Esophagus squamous epithelium (tissue), 5 donors: ENCODE results near the gene USP49. TPM values are rescaled to one million over a fixed set of nuclear protein-coding genes. Genes with fewer than 3 reads are reported as not detected.

Experiments used
- DNase-seq: peaks from one replicate; lab custom pipeline; 2025; lab: John Stamatoyannopoulos, UW
- H3K27ac ChIP-seq, 4 donors: fragments of 200-600 bp; sonication (generic); one replicate each; pipeline ENCODE4 v1.5.1; 2016 to 2019; ENCODE audit warnings: mild to moderate bottlenecking in 1 of 4
- H3K27me3 ChIP-seq, 4 donors: fragments of 200-600 bp; sonication (generic); 1 replicate in 3 of 4; 2 replicates in 1 of 4; pipeline versions ENCODE4 v1.5.1 to v1.6.0; 2017 to 2021; ENCODE audit warnings: antibody characterized with exemption in 1 of 4
- H3K36me3 ChIP-seq, 3 donors: fragments of 200-600 bp; sonication (generic); one replicate each; pipeline ENCODE4 v1.5.1; 2016 to 2019
- H3K4me1 ChIP-seq, 3 donors: fragments of 200-600 bp; sonication (generic); one replicate each; pipeline ENCODE4 v1.5.1; 2017 to 2019
- H3K4me3 ChIP-seq, 4 donors: fragments of 200-600 bp; sonication (generic); 1 replicate in 3 of 4; 2 replicates in 1 of 4; pipeline ENCODE4 v1.5.1; 2016 to 2019; ENCODE audit warnings: mild to moderate bottlenecking in 2 of 4, moderate library complexity in 1 of 4
- H3K9me3 ChIP-seq, 3 donors: fragments of 200-600 bp; sonication (generic); one replicate each; pipeline ENCODE4 v1.5.1; 2016 to 2019
- POLR2A ChIP-seq, 4 donors: fragments of 450-650 bp; IDR thresholded peaks; one replicate each; pipeline ENCODE4 v1.6.1; 2017; ENCODE audit warnings: antibody characterized with exemption in 4 of 4, mild to moderate bottlenecking in 4 of 4, moderate library complexity in 3 of 4
- WGBS, 2 donors: methylation state at CpG; one replicate each; pipeline ENCODE4 v1.1.5; 2018; 5-methylcytosine and 5-hydroxymethylcytosine counted together
- intact Hi-C: fragments of 100-400 bp; cut with DNase I; formaldehyde crosslinking; loops from one replicate; pipeline ENCODE4 v1.15.0; 2022
- total RNA-seq, 4 donors: library from RNA; depleted of rRNA; stranded (reverse); fragments of >200 nt; gene quantifications; one replicate each; pipeline ENCODE4 v1.1.0, GENCODE V29; 2016
- TF ChIP-seq, protein P1 (sequence below), 6 experiments: fragments of 450-650 bp in 4 of 6; fragments of 200-600 bp in 2 of 6; sonication (generic) in 2 of 6; IDR thresholded peaks; one replicate each; pipeline ENCODE4 v1.5.1; 2016 to 2019; ENCODE audit warnings: antibody characterized with exemption in 6 of 6, mild to moderate bottlenecking in 4 of 6, moderate library complexity in 4 of 6
- donor health status: DM: yes; HTN: yes; CAD: no.

The USP49 gene
- total RNA-seq, 4 donors from 2014 or later, result 1.4 to 2.7 (median 1.8) TPM

DNA sequence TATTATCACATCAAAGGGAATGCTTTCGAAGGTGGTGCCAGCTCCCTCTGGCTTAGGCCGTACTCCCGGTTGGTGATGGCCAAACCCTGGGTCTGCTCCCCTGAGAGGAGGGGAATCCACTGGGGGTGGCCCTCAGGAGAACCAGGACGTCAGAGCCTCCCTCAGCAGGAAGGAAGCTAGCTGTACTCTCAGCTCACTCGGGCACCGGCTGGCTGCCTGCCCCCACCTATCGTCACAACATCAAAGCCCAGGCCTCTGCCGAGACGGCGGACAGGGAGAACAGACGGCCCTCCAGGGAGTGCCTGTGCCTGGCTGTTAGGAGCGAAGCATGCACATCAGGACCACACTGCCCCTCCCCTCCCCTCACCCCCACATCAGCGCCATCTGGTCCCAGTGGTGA lies 138.8 kb downstream of the USP49 start:
- H3K36me3 ChIP-seq, result no peaks in the 10 kb centered on the region
- H3K27ac ChIP-seq, result no peak overlapping the region
- no peak overlapping the region for H3K4me3 ChIP-seq
- H3K9me3 ChIP-seq, result no peaks in the 10 kb centered on the region
- no peaks in the 10 kb centered on the region for H3K27me3 ChIP-seq
- intact Hi-C loops, result no loop called here
- DNase-seq, result no peak
- 69 to 74% methylated on average over 3 to 10 of the region's 13 CpGs for WGBS, 2 donors
- TF ChIP-seq, protein P1, sequence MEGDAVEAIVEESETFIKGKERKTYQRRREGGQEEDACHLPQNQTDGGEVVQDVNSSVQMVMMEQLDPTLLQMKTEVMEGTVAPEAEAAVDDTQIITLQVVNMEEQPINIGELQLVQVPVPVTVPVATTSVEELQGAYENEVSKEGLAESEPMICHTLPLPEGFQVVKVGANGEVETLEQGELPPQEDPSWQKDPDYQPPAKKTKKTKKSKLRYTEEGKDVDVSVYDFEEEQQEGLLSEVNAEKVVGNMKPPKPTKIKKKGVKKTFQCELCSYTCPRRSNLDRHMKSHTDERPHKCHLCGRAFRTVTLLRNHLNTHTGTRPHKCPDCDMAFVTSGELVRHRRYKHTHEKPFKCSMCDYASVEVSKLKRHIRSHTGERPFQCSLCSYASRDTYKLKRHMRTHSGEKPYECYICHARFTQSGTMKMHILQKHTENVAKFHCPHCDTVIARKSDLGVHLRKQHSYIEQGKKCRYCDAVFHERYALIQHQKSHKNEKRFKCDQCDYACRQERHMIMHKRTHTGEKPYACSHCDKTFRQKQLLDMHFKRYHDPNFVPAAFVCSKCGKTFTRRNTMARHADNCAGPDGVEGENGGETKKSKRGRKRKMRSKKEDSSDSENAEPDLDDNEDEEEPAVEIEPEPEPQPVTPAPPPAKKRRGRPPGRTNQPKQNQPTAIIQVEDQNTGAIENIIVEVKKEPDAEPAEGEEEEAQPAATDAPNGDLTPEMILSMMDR (IDR thresholded peaks at IDR 0.05), result no peak
- TF ChIP-seq POLR2A (IDR thresholded peaks at IDR 0.05), result no peak
- no peaks in the 10 kb centered on the region for H3K4me1 ChIP-seq

DNA sequence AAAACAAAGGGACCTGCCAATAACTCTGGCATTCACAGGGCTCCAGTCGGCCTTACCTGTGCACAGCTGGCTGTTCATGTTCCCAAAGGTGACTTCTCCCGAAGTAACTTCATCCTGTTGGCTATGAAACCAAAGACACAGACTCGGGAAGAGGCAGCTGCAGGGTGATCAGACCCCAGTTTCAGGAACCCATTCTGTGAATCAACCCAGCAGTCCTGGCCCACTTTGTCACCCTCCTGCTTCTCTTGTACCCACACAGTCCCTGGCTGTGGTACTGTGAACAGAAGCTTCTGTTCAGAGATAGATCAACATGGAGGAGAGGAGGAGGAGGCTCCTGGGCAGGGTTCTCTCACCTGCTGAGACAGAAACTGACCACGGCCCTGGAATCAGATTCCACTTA lies 139.3 kb downstream of the USP49 start:
- intact Hi-C loops, result no loop called here
- H3K27ac ChIP-seq, result no peak overlapping the region
- H3K27me3 ChIP-seq, result no peaks in the 10 kb centered on the region
- 55 to 89% methylated on average over 2 to 4 of the region's 4 CpGs for WGBS, 2 donors
- H3K4me1 ChIP-seq, result no peaks in the 10 kb centered on the region
- no peaks in the 10 kb centered on the region for H3K36me3 ChIP-seq
- H3K9me3 ChIP-seq, result no peaks in the 10 kb centered on the region
- TF ChIP-seq POLR2A (IDR thresholded peaks at IDR 0.05), result no peak
- TF ChIP-seq, protein P1 (IDR thresholded peaks at IDR 0.05), result no peak
- H3K4me3 ChIP-seq, result no peak overlapping the region
- no peak for DNase-seq

DNA sequence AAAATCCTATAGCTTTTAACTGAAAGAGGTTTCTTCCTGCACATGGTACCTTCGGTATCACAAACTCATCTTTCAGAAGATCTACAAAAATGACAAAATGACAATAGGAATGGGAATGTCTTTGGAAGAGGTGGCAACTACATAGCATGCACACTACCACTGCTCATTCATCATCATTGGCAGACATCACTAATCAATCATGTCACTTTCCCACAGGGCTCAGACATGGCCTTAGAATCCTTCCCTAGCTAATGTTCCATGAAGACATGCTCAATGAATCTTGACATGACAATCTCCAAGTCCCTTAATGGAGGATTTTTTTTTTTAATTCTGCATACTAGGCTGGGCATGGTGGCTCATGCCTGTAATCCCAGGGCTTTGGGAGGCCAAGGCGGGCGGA lies 144.8 kb downstream of the USP49 start:
- H3K27ac ChIP-seq, result no peak overlapping the region
- 89% methylated on average over 1 of the region's 3 CpGs for WGBS, 2 donors
- no peak overlapping the region for H3K4me3 ChIP-seq
- H3K9me3 ChIP-seq, result no peaks in the 10 kb centered on the region
- no peaks in the 10 kb centered on the region for H3K4me1 ChIP-seq
- no peaks in the 10 kb centered on the region for H3K36me3 ChIP-seq
- TF ChIP-seq, protein P1 (IDR thresholded peaks at IDR 0.05), result no peak
- no peak for TF ChIP-seq POLR2A (IDR thresholded peaks at IDR 0.05)
- H3K27me3 ChIP-seq, result no peaks in the 10 kb centered on the region
- intact Hi-C loops, result no loop called here
- DNase-seq, result no peak

DNA sequence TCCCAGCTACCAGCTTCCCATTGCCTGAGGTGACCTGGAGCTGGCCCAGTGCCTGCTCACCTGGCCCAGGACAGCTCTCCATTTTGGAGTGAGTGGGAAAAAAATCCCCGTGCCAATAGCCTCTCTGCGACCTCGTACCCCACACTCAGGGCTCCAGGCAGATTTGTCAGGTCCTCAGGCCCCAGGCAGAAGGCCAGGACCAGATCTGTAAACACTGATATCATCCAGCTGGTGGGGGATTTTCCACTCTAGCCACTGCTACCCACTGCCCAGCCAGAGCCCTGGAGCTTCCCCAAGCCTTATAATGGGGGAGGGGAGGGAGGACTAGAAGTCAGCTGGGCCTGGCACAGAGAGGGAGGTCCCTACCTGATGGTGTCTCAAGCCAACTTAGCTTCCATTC lies 146.6 kb downstream of the USP49 start:
- H3K4me1 ChIP-seq, result no peaks in the 10 kb centered on the region
- H3K9me3 ChIP-seq, result no peaks in the 10 kb centered on the region
- TF ChIP-seq, protein P1 (IDR thresholded peaks at IDR 0.05), result no peak
- TF ChIP-seq POLR2A (IDR thresholded peaks at IDR 0.05), result no peak
- H3K36me3 ChIP-seq, result no peaks in the 10 kb centered on the region
- no peak overlapping the region for H3K4me3 ChIP-seq
- no peaks in the 10 kb centered on the region for H3K27me3 ChIP-seq
- H3K27ac ChIP-seq, result no peak overlapping the region
- DNase-seq, result no peak
- intact Hi-C loops, result no loop called here
- WGBS, 2 donors, result 63% methylated on average over 3 of the region's 3 CpGs; no CpG with 5 or more reads in 1 of the 2 donors

DNA sequence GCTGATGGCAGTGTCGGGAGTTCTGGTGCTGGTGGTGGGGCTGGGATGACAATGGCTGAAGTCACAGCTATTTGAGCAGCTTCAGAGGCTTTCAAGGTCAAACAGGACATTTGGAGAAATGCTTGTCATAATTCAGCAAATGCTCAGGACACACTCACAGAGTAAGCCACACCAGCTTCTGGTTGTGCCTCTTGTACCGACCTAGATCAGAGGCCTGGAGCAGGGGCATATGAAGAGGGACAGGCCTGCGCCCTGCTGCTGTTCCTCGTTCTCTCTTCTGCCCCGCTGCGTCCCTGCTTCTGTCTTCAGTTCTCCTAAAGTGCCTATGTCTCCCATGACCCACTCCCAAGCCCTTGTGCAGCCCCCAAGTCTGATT lies 147.1 kb downstream of the USP49 start:
- intact Hi-C loops, result no loop called here
- DNase-seq, result no peak

More for the DNA sequence above, 147.1 kb downstream of the USP49 start:
- 90 to 95% methylated on average over 6 of the region's 6 CpGs for WGBS, 2 donors
- Histone ChIP-seq H3K27ac (no peak overlapping the region), H3K36me3 (no peaks in the 10 kb centered on the region), H3K27me3 (no peaks in the 10 kb centered on the region), H3K4me3 (no peak overlapping the region), H3K9me3 (no peaks in the 10 kb centered on the region), H3K4me1 (no peaks in the 10 kb centered on the region)
- TF ChIP-seq POLR2A (IDR thresholded peaks at IDR 0.05), result no peak
- TF ChIP-seq, protein P1 (IDR thresholded peaks at IDR 0.05), result no peak
